WTC11 (cell line): ENCODE data around the gene SYT8. TPM values are rescaled to one million over a fixed set of nuclear protein-coding genes. Genes with fewer than 3 reads are reported as not detected.

Experiments used
- ATAC-seq: fragments of 200-7000 bp; cut with Tn5 transposase; 2 replicates; pipeline ENCODE4 v1.10.0; 2021; ENCODE audit warnings: mild to moderate bottlenecking, moderate library complexity
- CTCF ChIA-PET: fragments of 300-600 bp; sonication (Branson Sonifier 250); formaldehyde crosslinking; loops from one replicate; lab custom pipeline; 2021; ENCODE audit warnings: antibody characterized with exemption; lab: Charles Lee
- POLR2A ChIA-PET: fragments of 350-600 bp; sonication (Branson Sonifier 250); formaldehyde crosslinking; loops from one replicate; lab custom pipeline; 2021; ENCODE audit warnings: antibody characterized with exemption; lab: Charles Lee
- DNase-seq: peaks from one replicate; pipeline ENCODE4 v3.0.0; 2021; ENCODE audit warnings: low spot score
- H3K27ac Mint-ChIP-seq: 2 replicates; pipeline ENCODE4 v1.8.0; 2021; ENCODE audit warnings: mixed read lengths
- H3K27me3 Mint-ChIP-seq: 2 replicates; pipeline ENCODE4 v1.8.0; 2021; ENCODE audit warnings: low read depth, mild to moderate bottlenecking, moderate library complexity, mixed read lengths
- H3K36me3 Mint-ChIP-seq: 2 replicates; pipeline ENCODE4 v1.8.0; 2021; ENCODE audit warnings: mixed read lengths
- H3K4me1 Mint-ChIP-seq: 2 replicates; pipeline ENCODE4 v1.8.0; 2022; ENCODE audit warnings: mixed read lengths
- H3K4me3 Mint-ChIP-seq: 2 replicates; pipeline ENCODE4 v1.8.0; 2021; ENCODE audit warnings: mild to moderate bottlenecking, moderate library complexity, mixed read lengths
- H3K9me3 Mint-ChIP-seq: 2 replicates; pipeline ENCODE4 v1.8.0; 2021; ENCODE audit warnings: mixed read lengths
- ATF1 ChIP-seq: sonication (generic); formaldehyde crosslinking; IDR thresholded peaks from 2 replicates; pipeline ENCODE4 v1.8.1; 2023; ENCODE audit warnings: mild to moderate bottlenecking, moderate library complexity, missing genetic modification reagents
- ELF4 ChIP-seq: sonication (generic); formaldehyde crosslinking; IDR thresholded peaks from 2 replicates; pipeline ENCODE4 v1.8.1; 2022; ENCODE audit warnings: low read depth, mild to moderate bottlenecking, moderate library complexity, missing genetic modification reagents
- EMX1 ChIP-seq: fragments of 250-450 bp; sonication (Bioruptor Pico); IDR thresholded peaks from 2 replicates; pipeline ENCODE4 v1.8.0; 2021; ENCODE audit warnings: mild to moderate bottlenecking
- ESRRA ChIP-seq: sonication (generic); formaldehyde crosslinking; IDR thresholded peaks from 2 replicates; pipeline ENCODE4 v1.8.1; 2022; ENCODE audit warnings: mild to moderate bottlenecking, missing genetic modification reagents, borderline replicate concordance
- FOXK1 ChIP-seq: sonication (generic); formaldehyde crosslinking; IDR thresholded peaks from 2 replicates; pipeline ENCODE4 v1.8.0; 2022; ENCODE audit warnings: mild to moderate bottlenecking, moderate library complexity, missing genetic modification reagents
- FOXP1 ChIP-seq: sonication (generic); formaldehyde crosslinking; IDR thresholded peaks from 2 replicates; pipeline ENCODE4 v1.8.0; 2022; ENCODE audit warnings: missing genetic modification reagents, mild to moderate bottlenecking, moderate library complexity, borderline replicate concordance
- GTF2I ChIP-seq: fragments of 250-450 bp; sonication (Bioruptor Pico); conservative IDR thresholded peaks from 2 replicates; pipeline ENCODE4 v1.4.0; 2021; ENCODE audit warnings: mild to moderate bottlenecking
- HMGA2 ChIP-seq: fragments of 250-450 bp; sonication (Bioruptor Pico); IDR thresholded peaks from 2 replicates; pipeline ENCODE4 v1.4.0; 2021; ENCODE audit warnings: mild to moderate bottlenecking, moderate library complexity
- MXD4 ChIP-seq: fragments of 250-450 bp; sonication (Bioruptor Pico); IDR thresholded peaks from 2 replicates; pipeline ENCODE4 v1.8.0; 2021; ENCODE audit warnings: mild to moderate bottlenecking, moderate library complexity, borderline replicate concordance
- NFE2L1 ChIP-seq: sonication (generic); formaldehyde crosslinking; IDR thresholded peaks from 2 replicates; pipeline ENCODE4 v1.8.1; 2023; ENCODE audit warnings: missing genetic modification reagents
- NR1H2 ChIP-seq: sonication (generic); formaldehyde crosslinking; IDR thresholded peaks from 2 replicates; pipeline ENCODE4 v1.9.0; 2021; ENCODE audit warnings: mild to moderate bottlenecking, moderate library complexity, missing genetic modification reagents
- NR3C1 ChIP-seq: sonication (generic); formaldehyde crosslinking; conservative IDR thresholded peaks from 2 replicates; pipeline ENCODE4 v1.8.1; 2023; ENCODE audit warnings: low read depth, mild to moderate bottlenecking, missing genetic modification reagents
- PRRX2 ChIP-seq: fragments of 250-450 bp; sonication (Bioruptor Pico); IDR thresholded peaks from 2 replicates; pipeline ENCODE4 v1.8.0; 2021; ENCODE audit warnings: mild to moderate bottlenecking
- TP53 ChIP-seq: sonication (generic); formaldehyde crosslinking; IDR thresholded peaks from 2 replicates; pipeline ENCODE4 v1.8.1; 2023; ENCODE audit warnings: mild to moderate bottlenecking, missing genetic modification reagents
- ZNF121 ChIP-seq: sonication (generic); formaldehyde crosslinking; IDR thresholded peaks from 2 replicates; pipeline ENCODE4 v1.8.0; 2023; ENCODE audit warnings: missing genetic modification reagents
- ZNF219 ChIP-seq: sonication (generic); formaldehyde crosslinking; IDR thresholded peaks from 2 replicates; pipeline ENCODE4 v1.8.0; 2023; ENCODE audit warnings: missing genetic modification reagents, mild to moderate bottlenecking, borderline replicate concordance
- ZNF423 ChIP-seq: fragments of 250-450 bp; sonication (Bioruptor Pico); IDR thresholded peaks from 2 replicates; pipeline ENCODE4 v2.1.2; 2022; ENCODE audit warnings: mild to moderate bottlenecking, moderate library complexity
- ZNF671 ChIP-seq: fragments of 250-450 bp; sonication (Bioruptor Pico); IDR thresholded peaks from 2 replicates; pipeline ENCODE4 v1.8.0; 2021; ENCODE audit warnings: mild to moderate bottlenecking
- total RNA-seq: library from RNA; stranded (reverse); gene quantifications from 3 replicates; pipeline ENCODE4 v1.2.3, GENCODE V29; 2021
- TF ChIP-seq, protein P1 (sequence below): sonication (generic); formaldehyde crosslinking; conservative IDR thresholded peaks from 2 replicates; pipeline ENCODE4 v1.8.1; 2022; ENCODE audit warnings: mild to moderate bottlenecking, missing genetic modification reagents
- TF ChIP-seq, protein P2 (sequence below): sonication (generic); formaldehyde crosslinking; IDR thresholded peaks from 2 replicates; pipeline ENCODE4 v1.8.1; 2022; ENCODE audit warnings: low read depth, mild to moderate bottlenecking, moderate library complexity, missing genetic modification reagents, borderline replicate concordance
- TF ChIP-seq, protein P3 (sequence below): sonication (generic); formaldehyde crosslinking; IDR thresholded peaks from 2 replicates; pipeline ENCODE4 v1.8.1; 2023; ENCODE audit warnings: mild to moderate bottlenecking, missing genetic modification reagents, moderate library complexity
- TF ChIP-seq, protein P4 (sequence below): fragments of 250-450 bp; sonication (Bioruptor Pico); IDR thresholded peaks from 2 replicates; pipeline ENCODE4 v1.9.0; 2021; ENCODE audit warnings: mild to moderate bottlenecking
- TF ChIP-seq, protein P5 (sequence below): sonication (generic); formaldehyde crosslinking; IDR thresholded peaks from 2 replicates; pipeline ENCODE4 v1.8.0; 2023; ENCODE audit warnings: missing genetic modification reagents
- TF ChIP-seq, protein P6 (sequence below): sonication (generic); formaldehyde crosslinking; IDR thresholded peaks from 2 replicates; pipeline ENCODE4 v1.8.1; 2023; ENCODE audit warnings: mild to moderate bottlenecking, missing genetic modification reagents, borderline replicate concordance
- TF ChIP-seq, protein P7 (sequence below): sonication (generic); formaldehyde crosslinking; IDR thresholded peaks from 2 replicates; pipeline ENCODE4 v1.8.1; 2023; ENCODE audit warnings: mild to moderate bottlenecking, missing genetic modification reagents, moderate library complexity

Gene SYT8
- total RNA-seq, 1 experiment from 2014 or later: 0.37 TPM

DNA sequence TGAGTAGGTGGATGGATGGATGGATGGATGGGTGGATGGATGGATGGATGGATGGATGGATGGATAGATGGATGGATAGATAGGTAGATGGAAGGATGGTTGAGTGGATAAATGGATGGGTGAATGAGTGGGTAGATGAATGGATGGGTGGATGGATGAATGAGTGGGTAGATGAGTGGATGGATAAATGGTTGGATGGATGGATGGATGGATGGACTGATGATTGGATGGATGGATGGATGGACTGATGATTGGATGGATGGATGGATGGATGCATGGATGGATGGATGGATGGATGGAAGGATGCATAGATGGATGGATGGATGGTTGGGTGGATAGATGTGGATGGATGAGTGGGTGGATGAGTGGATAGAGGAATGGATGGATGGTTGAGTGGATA, 13.2 kb upstream of the SYT8 start:
- H3K27me3 Mint-ChIP-seq: peaks cover 22% of the 10 kb centered on the region
- CTCF ChIA-PET: interaction anchor here (0.7 to 1.4 kb wide), 2 partner anchors 12 to 14 kb away, joined by 3 read pairs; no protein-coding TSS in a partner anchor
- no peak for DNase-seq
- POLR2A ChIA-PET: interaction anchor here (0.6 kb wide), 1 partner anchor 12 kb away, joined by 3 read pairs; no protein-coding TSS in a partner anchor
- no peak overlapping the region for H3K4me3 Mint-ChIP-seq
- no peaks in the 10 kb centered on the region for H3K36me3 Mint-ChIP-seq
- ATAC-seq: no peak
- no peak overlapping the region for H3K27ac Mint-ChIP-seq
- H3K9me3 Mint-ChIP-seq: peaks cover 23% of the 10 kb centered on the region
- TF ChIP-seq FOXP1 (CRISPR knock-in tag) (no peak), HMGA2 (no peak), ZNF671 (no peak), MXD4 (CRISPR knock-in tag) (no peak), FOXK1 (CRISPR knock-in tag) (no peak), GTF2I (CRISPR knock-in tag) (no peak), ZNF219 (CRISPR knock-in tag) (no peak), NFE2L1 (CRISPR knock-in tag) (no peak), EMX1 (no peak), ZNF121 (no peak), NR3C1 (CRISPR knock-in tag) (no peak), ESRRA (CRISPR knock-in tag) (no peak), PRRX2 (no peak)
- TF ChIP-seq, protein P1, sequence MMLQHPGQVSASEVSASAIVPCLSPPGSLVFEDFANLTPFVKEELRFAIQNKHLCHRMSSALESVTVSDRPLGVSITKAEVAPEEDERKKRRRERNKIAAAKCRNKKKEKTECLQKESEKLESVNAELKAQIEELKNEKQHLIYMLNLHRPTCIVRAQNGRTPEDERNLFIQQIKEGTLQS (CRISPR knock-in tag): no peak
- TF ChIP-seq, protein P2, sequence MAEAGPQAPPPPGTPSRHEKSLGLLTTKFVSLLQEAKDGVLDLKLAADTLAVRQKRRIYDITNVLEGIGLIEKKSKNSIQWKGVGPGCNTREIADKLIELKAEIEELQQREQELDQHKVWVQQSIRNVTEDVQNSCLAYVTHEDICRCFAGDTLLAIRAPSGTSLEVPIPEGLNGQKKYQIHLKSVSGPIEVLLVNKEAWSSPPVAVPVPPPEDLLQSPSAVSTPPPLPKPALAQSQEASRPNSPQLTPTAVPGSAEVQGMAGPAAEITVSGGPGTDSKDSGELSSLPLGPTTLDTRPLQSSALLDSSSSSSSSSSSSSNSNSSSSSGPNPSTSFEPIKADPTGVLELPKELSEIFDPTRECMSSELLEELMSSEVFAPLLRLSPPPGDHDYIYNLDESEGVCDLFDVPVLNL: no peak
- peaks cover 2% of the 10 kb centered on the region; the same call in 1 of the 2 replicates for H3K4me1 Mint-ChIP-seq

DNA sequence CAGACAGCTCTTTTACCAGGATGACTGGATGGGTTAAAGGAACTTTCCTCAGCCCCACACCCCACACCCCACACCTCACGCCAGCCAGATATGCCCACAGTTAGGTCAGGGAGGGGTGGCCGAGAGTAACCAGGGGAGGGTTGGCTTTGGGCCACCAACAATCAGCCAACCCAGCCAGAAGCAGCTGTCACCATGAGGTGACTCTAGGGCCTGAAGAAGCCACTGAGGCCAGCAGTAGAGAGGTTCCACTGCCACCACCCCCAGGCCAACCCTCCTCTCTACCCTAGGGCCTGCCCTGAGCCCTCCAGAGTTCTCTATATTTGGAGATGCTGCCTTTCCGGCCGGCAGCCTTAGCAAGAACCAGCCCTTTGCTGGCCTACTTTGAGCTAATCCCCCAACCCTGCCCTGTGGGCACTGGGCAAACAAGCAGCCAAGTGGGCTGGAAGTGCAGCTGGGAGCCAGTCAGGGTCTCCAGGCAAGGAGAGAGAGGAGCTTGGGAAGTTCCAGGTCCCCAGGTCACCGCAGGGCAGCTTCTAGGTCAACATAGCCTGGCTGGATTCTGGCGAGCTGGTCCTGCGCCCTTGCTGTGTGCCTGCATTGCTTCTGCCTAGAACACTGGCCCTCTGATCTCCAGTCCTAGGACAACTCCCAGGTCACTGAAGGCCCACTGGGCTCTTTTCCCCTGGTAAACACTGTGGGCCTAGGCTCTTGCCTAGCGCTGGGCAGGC, 12.0 kb upstream of the SYT8 start:
- CTCF ChIA-PET: interaction anchor here (0.6 to 1.4 kb wide), 4 partner anchors 10 to 129 kb away, joined by 3 to 5 read pairs (median 3); no protein-coding TSS in a partner anchor
- ATAC-seq (no peak), DNase-seq (no peak)
- Mint-ChIP-seq H3K27ac (no peak overlapping the region), H3K4me3 (no peak overlapping the region), H3K27me3 (peaks cover 13% of the 10 kb centered on the region), H3K4me1 (peaks cover 2% of the 10 kb centered on the region; the same call in 1 of the 2 replicates), H3K36me3 (no peaks in the 10 kb centered on the region), H3K9me3 (peaks cover 23% of the 10 kb centered on the region)
- POLR2A ChIA-PET: no interaction called here
- TF ChIP-seq NR1H2: no peak
- TF ChIP-seq, protein P3, sequence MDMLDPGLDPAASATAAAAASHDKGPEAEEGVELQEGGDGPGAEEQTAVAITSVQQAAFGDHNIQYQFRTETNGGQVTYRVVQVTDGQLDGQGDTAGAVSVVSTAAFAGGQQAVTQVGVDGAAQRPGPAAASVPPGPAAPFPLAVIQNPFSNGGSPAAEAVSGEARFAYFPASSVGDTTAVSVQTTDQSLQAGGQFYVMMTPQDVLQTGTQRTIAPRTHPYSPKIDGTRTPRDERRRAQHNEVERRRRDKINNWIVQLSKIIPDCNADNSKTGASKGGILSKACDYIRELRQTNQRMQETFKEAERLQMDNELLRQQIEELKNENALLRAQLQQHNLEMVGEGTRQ (CRISPR knock-in tag): no peak
- no peak for TF ChIP-seq ATF1 (CRISPR knock-in tag)
- TF ChIP-seq ELF4: no peak
- no peak for TF ChIP-seq TP53 (CRISPR knock-in tag)
- TF ChIP-seq, protein P4, sequence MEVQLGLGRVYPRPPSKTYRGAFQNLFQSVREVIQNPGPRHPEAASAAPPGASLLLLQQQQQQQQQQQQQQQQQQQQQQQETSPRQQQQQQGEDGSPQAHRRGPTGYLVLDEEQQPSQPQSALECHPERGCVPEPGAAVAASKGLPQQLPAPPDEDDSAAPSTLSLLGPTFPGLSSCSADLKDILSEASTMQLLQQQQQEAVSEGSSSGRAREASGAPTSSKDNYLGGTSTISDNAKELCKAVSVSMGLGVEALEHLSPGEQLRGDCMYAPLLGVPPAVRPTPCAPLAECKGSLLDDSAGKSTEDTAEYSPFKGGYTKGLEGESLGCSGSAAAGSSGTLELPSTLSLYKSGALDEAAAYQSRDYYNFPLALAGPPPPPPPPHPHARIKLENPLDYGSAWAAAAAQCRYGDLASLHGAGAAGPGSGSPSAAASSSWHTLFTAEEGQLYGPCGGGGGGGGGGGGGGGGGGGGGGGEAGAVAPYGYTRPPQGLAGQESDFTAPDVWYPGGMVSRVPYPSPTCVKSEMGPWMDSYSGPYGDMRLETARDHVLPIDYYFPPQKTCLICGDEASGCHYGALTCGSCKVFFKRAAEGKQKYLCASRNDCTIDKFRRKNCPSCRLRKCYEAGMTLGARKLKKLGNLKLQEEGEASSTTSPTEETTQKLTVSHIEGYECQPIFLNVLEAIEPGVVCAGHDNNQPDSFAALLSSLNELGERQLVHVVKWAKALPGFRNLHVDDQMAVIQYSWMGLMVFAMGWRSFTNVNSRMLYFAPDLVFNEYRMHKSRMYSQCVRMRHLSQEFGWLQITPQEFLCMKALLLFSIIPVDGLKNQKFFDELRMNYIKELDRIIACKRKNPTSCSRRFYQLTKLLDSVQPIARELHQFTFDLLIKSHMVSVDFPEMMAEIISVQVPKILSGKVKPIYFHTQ (CRISPR knock-in tag): no peak
- TF ChIP-seq ZNF423 (CRISPR knock-in tag): no peak
- no peak for TF ChIP-seq HMGA2
- TF ChIP-seq, protein P5, sequence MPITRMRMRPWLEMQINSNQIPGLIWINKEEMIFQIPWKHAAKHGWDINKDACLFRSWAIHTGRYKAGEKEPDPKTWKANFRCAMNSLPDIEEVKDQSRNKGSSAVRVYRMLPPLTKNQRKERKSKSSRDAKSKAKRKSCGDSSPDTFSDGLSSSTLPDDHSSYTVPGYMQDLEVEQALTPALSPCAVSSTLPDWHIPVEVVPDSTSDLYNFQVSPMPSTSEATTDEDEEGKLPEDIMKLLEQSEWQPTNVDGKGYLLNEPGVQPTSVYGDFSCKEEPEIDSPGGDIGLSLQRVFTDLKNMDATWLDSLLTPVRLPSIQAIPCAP (CRISPR knock-in tag): no peak
- TF ChIP-seq, protein P6, sequence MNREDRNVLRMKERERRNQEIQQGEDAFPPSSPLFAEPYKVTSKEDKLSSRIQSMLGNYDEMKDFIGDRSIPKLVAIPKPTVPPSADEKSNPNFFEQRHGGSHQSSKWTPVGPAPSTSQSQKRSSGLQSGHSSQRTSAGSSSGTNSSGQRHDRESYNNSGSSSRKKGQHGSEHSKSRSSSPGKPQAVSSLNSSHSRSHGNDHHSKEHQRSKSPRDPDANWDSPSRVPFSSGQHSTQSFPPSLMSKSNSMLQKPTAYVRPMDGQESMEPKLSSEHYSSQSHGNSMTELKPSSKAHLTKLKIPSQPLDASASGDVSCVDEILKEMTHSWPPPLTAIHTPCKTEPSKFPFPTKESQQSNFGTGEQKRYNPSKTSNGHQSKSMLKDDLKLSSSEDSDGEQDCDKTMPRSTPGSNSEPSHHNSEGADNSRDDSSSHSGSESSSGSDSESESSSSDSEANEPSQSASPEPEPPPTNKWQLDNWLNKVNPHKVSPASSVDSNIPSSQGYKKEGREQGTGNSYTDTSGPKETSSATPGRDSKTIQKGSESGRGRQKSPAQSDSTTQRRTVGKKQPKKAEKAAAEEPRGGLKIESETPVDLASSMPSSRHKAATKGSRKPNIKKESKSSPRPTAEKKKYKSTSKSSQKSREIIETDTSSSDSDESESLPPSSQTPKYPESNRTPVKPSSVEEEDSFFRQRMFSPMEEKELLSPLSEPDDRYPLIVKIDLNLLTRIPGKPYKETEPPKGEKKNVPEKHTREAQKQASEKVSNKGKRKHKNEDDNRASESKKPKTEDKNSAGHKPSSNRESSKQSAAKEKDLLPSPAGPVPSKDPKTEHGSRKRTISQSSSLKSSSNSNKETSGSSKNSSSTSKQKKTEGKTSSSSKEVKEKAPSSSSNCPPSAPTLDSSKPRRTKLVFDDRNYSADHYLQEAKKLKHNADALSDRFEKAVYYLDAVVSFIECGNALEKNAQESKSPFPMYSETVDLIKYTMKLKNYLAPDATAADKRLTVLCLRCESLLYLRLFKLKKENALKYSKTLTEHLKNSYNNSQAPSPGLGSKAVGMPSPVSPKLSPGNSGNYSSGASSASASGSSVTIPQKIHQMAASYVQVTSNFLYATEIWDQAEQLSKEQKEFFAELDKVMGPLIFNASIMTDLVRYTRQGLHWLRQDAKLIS (CRISPR knock-in tag): no peak
- TF ChIP-seq, protein P7, sequence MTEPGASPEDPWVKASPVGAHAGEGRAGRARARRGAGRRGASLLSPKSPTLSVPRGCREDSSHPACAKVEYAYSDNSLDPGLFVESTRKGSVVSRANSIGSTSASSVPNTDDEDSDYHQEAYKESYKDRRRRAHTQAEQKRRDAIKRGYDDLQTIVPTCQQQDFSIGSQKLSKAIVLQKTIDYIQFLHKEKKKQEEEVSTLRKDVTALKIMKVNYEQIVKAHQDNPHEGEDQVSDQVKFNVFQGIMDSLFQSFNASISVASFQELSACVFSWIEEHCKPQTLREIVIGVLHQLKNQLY: no peak
